HepG2 (cell line): ENCODE results near the gene SETD1A. TPM values are rescaled to one million over a fixed set of nuclear protein-coding genes. Genes with fewer than 3 reads are reported as not detected.

Source experiments
- ATAC-seq: fragments of 200-7000 bp; cut with Tn5 transposase; 3 replicates; pipeline ENCODE4 v1.9.1; 2020; ENCODE audit warnings: mild to moderate bottlenecking, moderate library complexity
- BruUV-seq: library from RNA; stranded (reverse); fragments of 400-500 nt; replicated peaks from 2 replicates; lab custom pipeline; 2021; lab: Mats Ljungman, UMichigan
- CTCF ChIA-PET: fragments of 300-600 bp; formaldehyde crosslinking; extraction: SDS; loops from one replicate; lab custom pipeline; 2021; ENCODE audit warnings: low total read pairs, inconsistent platforms, low intra/inter-chr PET ratio; lab: Yijun Ruan, JAX
- POLR2A ChIA-PET: fragments of 350-600 bp; sonication (Branson Sonifier 250); formaldehyde crosslinking; loops from one replicate; lab custom pipeline; 2020; ENCODE audit warnings: antibody characterized with exemption, inconsistent platforms; lab: Yijun Ruan, JAX
- DNase-seq: peaks from one replicate; pipeline ENCODE4 v3.0.0-alpha.2; 2015; ENCODE audit warnings: low spot score
- FAIRE-seq: peaks from 3 replicates; lab custom pipeline; 2011; peaks lifted over from hg19 to GRCh38; lab: Jason Lieb, UNC
- H2AFZ ChIP-seq: one replicate; pipeline ENCODE4 v1.6.1; 2011; ENCODE audit warnings: low read length, inconsistent platforms
- H3K27ac ChIP-seq: fragments of 300-600 bp; 3 replicates; pipeline ENCODE4 v1.8.0; 2011; ENCODE audit warnings: mixed run types, mild to moderate bottlenecking, mixed read lengths, low read length, inconsistent platforms; ENCODE audit not compliant: insufficient read depth; ENCODE audit errors: extremely low read length
- H3K27me3 ChIP-seq, 2 experiments: fragments of 200-600 bp in 1 of 2; 2 replicates in 1 of 2; 3 replicates in 1 of 2; pipeline versions ENCODE4 v1.6.0 to v1.8.0; 2011; ENCODE audit warnings: low read length in 2 of 2, mild to moderate bottlenecking in 2 of 2, moderate library complexity in 2 of 2, inconsistent platforms in 1 of 2; ENCODE audit not compliant: insufficient read depth in 2 of 2, control insufficient read depth in 1 of 2
- H3K36me3 ChIP-seq, 2 experiments: fragments of 200-600 bp in 1 of 2; replicated peaks in 1 of 2; 2 replicates in 1 of 2; 3 replicates in 1 of 2; pipeline versions ENCODE4 v1.5.1 to v1.8.0; 2011; ENCODE audit warnings: low read length in 2 of 2, inconsistent platforms in 1 of 2; ENCODE audit not compliant: insufficient read depth in 2 of 2, control insufficient read depth in 1 of 2
- H3K4me1 ChIP-seq: 2 replicates; pipeline ENCODE4 v1.5.1; 2012; ENCODE audit warnings: low read length, inconsistent platforms; ENCODE audit not compliant: insufficient read depth
- H3K4me2 ChIP-seq: 2 replicates; pipeline ENCODE4 v1.6.0; 2011; ENCODE audit warnings: low read depth, low read length, inconsistent platforms
- H3K4me3 ChIP-seq, 3 experiments: fragments of 200-600 bp in 1 of 3; sonication (generic), shearing (Covaris generic) in 1 of 3; replicated peaks in 1 of 3; 2 replicates each; pipeline ENCODE4 v1.5.1; 2011 to 2016; ENCODE audit warnings: low read length in 3 of 3, inconsistent platforms in 2 of 3, low read depth in 2 of 3, mild to moderate bottlenecking in 2 of 3, control low read depth in 1 of 3, mixed read lengths in 1 of 3; ENCODE audit not compliant: insufficient read depth in 1 of 3
- H3K79me2 ChIP-seq: one replicate; pipeline ENCODE4 v1.6.1; 2011; ENCODE audit warnings: low read length, inconsistent platforms; ENCODE audit not compliant: insufficient read depth
- H3K9ac ChIP-seq: 2 replicates; pipeline ENCODE4 v1.6.0; 2011; ENCODE audit warnings: mild to moderate bottlenecking, low read depth, low read length, inconsistent platforms; ENCODE audit not compliant: insufficient read depth
- H3K9me3 ChIP-seq: 2 replicates; pipeline ENCODE4 v1.5.1; 2012; ENCODE audit warnings: mild to moderate bottlenecking, low read length
- H4K20me1 ChIP-seq: 2 replicates; pipeline ENCODE4 v1.6.0; 2011; ENCODE audit warnings: inconsistent platforms, mild to moderate bottlenecking, low read length, moderate library complexity; ENCODE audit not compliant: insufficient read depth
- CBX5 ChIP-seq: sonication (generic); formaldehyde crosslinking; IDR thresholded peaks from 2 replicates; pipeline ENCODE4 v1.4.0; 2020; ENCODE audit warnings: missing genetic modification reagents, borderline replicate concordance
- FOXK2 ChIP-seq: fragments of 450-650 bp; IDR thresholded peaks from 2 replicates; pipeline ENCODE4 v1.6.1; 2016
- HMGA1 ChIP-seq: sonication (generic); formaldehyde crosslinking; conservative IDR thresholded peaks from 2 replicates; pipeline ENCODE4 v1.4.0; 2020; ENCODE audit warnings: missing genetic modification reagents
- NR3C1 ChIP-seq: sonication (generic); formaldehyde crosslinking; IDR thresholded peaks from 2 replicates; pipeline ENCODE4 v1.4.0; 2020; ENCODE audit warnings: missing genetic modification reagents
- PHF21A ChIP-seq: sonication (generic); formaldehyde crosslinking; IDR thresholded peaks from 2 replicates; pipeline ENCODE4 v1.5.0; 2020; ENCODE audit warnings: mild to moderate bottlenecking, missing genetic modification reagents
- RBM22 ChIP-seq: fragments of 200-400 bp; formaldehyde crosslinking; optimal IDR thresholded peaks from 2 replicates; pipeline ENCODE3; 2017; ENCODE audit warnings: mild to moderate bottlenecking, low read length, moderate library complexity
- RBM39 ChIP-seq: fragments of 200-400 bp; formaldehyde crosslinking; IDR thresholded peaks from one replicate; pipeline ENCODE4 v1.6.1; 2018; ENCODE audit warnings: antibody characterized with exemption, mild to moderate bottlenecking, low read depth, low read length; ENCODE audit not compliant: poor library complexity, severe bottlenecking
- SOX5 ChIP-seq: IDR thresholded peaks from 2 replicates; pipeline ENCODE4 v1.6.1; 2016; ENCODE audit warnings: borderline replicate concordance
- XRCC5 ChIP-seq: fragments of 200-400 bp; formaldehyde crosslinking; optimal IDR thresholded peaks from 2 replicates; pipeline ENCODE3; 2017; ENCODE audit warnings: mild to moderate bottlenecking, low read length
- ZNF12 ChIP-seq: sonication (generic); formaldehyde crosslinking; IDR thresholded peaks from 2 replicates; pipeline ENCODE4 v1.5.0; 2020; ENCODE audit warnings: missing genetic modification reagents
- ZNF207 ChIP-seq: fragments of 450-650 bp; IDR thresholded peaks from 2 replicates; pipeline ENCODE4 v1.6.1; 2016; ENCODE audit warnings: antibody characterized with exemption, borderline replicate concordance
- WGBS: methylation state at CpG from one replicate; pipeline ENCODE4 v1.1.6; 2017; ENCODE audit warnings: low lambda C conversion rate; 5-methylcytosine and 5-hydroxymethylcytosine counted together
- in situ Hi-C: cut with HindIII; loops from 2 replicates; pipeline ENCODE4 v1.10.0; 2017; ENCODE audit warnings: low pct_unique_long_range_greater_than_20kb; ENCODE audit not compliant: extremely low pct_ligation_motif_present
- intact Hi-C: fragments of 100-400 bp; cut with micrococcal nuclease; formaldehyde crosslinking; loops from one replicate; pipeline ENCODE4 v1.10.0; 2022; ENCODE audit not compliant: unreplicated experiment
- polyA plus RNA-seq, 8 experiments: library from polyadenylated mRNA; depleted of rRNA in 3 of 8; stranded (reverse) in 7 of 8; unstranded in 1 of 8; fragments of >200 nt; fragmentation: Illumina TruSeq in 4 of 8; extraction: Trizol in 4 of 8; gene quantifications; 2 replicates each; pipeline versions ENCODE4 v1.2.1 to v1.2.3, GENCODE V29; 2011 to 2016; ENCODE audit warnings: low read depth in 4 of 8, missing spikeins in 1 of 8, mixed read lengths in 1 of 8; ENCODE audit not compliant: insufficient read depth in 1 of 8
- total RNA-seq, 5 experiments: library from RNA; depleted of rRNA; stranded (reverse); fragments of >200 nt; fragmentation: Illumina TruSeq; extraction: Trizol; gene quantifications; 2 replicates each; pipeline ENCODE4 v1.2.3, GENCODE V29; 2016; ENCODE audit warnings: low read depth in 1 of 5
- TF ChIP-seq, protein P1 (sequence below): sonication (generic); formaldehyde crosslinking; IDR thresholded peaks from 2 replicates; pipeline ENCODE4 v1.4.0; 2020; ENCODE audit warnings: missing genetic modification reagents
- TF ChIP-seq, protein P2 (sequence below): sonication (generic); formaldehyde crosslinking; IDR thresholded peaks from 2 replicates; pipeline ENCODE4 v1.4.0; 2020; ENCODE audit warnings: mild to moderate bottlenecking, missing genetic modification reagents

Gene SETD1A
- total and polyA plus RNA-seq, 2 of the 13 experiments (the other 11 are each of a cell fraction or from before 2014, with no cell fraction given) = 3.8 to 5.6 TPM

DNA sequence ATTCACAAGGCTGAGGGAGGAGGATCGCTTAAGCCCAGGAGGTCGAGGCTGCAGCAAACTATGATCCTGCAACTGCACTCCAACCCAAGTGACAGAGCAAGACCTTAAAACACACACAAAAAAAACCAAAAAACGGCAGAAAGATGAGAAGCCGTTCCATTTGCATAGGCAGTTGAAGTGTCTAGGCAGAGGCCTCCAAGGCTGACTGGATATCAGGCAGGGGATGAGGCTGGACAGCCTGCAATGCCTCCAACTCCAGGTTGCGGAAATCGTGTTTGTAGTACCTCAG, 36.2 kb upstream of the SETD1A start (continued):
- TF ChIP-seq ZNF12 (CRISPR knock-in tag) (0 out of 2 replicates have a peak, but pooled peaks have one; percentile 24), ZNF207 (no peak)

DNA sequence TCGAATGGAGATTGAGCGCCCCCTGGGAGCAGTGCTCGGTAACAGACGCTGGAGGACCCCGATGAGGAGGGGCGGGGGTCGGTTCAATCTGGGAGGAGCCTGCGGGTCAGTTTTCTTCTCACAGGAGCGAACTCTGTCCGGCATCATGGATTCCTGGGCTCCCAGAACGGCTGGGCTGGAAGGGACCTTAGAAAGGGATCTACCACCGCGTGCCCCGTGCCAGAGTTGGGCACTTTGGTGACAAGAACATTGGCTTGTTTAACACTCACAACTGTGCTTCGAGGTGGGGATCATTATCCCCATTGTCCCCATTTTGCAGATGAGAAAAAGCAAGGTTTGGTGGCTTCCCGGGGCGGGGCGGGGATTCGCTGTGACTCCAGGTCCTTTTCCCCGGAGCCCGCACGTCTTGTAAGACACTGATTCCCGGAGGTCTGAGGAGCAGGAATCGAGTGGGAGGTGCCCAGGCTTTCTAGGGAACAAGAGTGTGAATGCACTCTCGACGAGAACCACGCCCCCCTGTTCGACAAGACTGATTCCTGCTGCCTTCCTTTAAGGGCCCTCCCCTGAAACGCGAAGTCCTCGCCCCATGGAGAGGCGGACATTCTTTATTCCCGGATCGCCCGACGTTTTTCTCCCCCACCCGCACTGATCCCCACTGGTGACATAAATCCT, 35.7 kb upstream of the SETD1A start:
- DNase-seq (peak; percentile 90), ATAC-seq (peak; percentile 47), FAIRE-seq (peak; percentile 93)
- WGBS = 1% methylated on average over 31 of the region's 37 CpGs
- Histone ChIP-seq H3K9me3 (no peaks in the 10 kb centered on the region), H4K20me1 (no peaks in the 10 kb centered on the region; the same call in 1 of the 2 replicates), H3K79me2 (no peaks in the 10 kb centered on the region), H3K4me3 (peak overlapping the region; percentile 64 to 82 (median 67)), H3K4me2 (peak overlapping the region; percentile 97), H3K4me1 (peaks cover 19% of the 10 kb centered on the region), H3K27ac (peak overlapping the region; percentile 70), H2AFZ (no peak overlapping the region), H3K36me3 (peaks cover 0 to 5% of the 10 kb centered on the region in 2 experiments; a peak in 1 of 5 replicates), H3K9ac (peak overlapping the region; percentile 75), H3K27me3 (no peaks in the 10 kb centered on the region; a peak in 1 of 5 replicates)
- ChIA-PET POLR2A (interaction anchor here (0.7 to 1.0 kb wide), 2 partner anchors 77 to 116 kb away, joined by 3 to 4 read pairs; no protein-coding TSS in a partner anchor), CTCF (interaction anchor here (0.8 to 2.8 kb wide), 4 partner anchors 19 to 117 kb away, joined by 3 to 19 read pairs (median 3); no protein-coding TSS in a partner anchor)
- TSS peak; percentile 47 for BruUV-seq
- intact Hi-C loops (loop anchor here (1.0 to 10.0 kb wide), 3 partner anchors 26 to 227 kb away; partner anchors contain the start of gene SRCAP), in situ Hi-C loops (loop anchor here (5.0 kb wide), 1 partner anchor 80 kb away; no protein-coding TSS in a partner anchor)
- TF ChIP-seq XRCC5 (peak; percentile 96), SOX5 (CRISPR knock-in tag) (peak; percentile 52; the same call in 1 of the 2 replicates), FOXK2 (no peak), PHF21A (CRISPR knock-in tag) (no peak), RBM39 (peak; percentile 48), CBX5 (CRISPR knock-in tag) (peak; percentile 6; the same call in 1 of the 2 replicates), RBM22 (no peak), HMGA1 (CRISPR knock-in tag) (no peak), NR3C1 (CRISPR knock-in tag) (no peak)
- TF ChIP-seq, protein P1, sequence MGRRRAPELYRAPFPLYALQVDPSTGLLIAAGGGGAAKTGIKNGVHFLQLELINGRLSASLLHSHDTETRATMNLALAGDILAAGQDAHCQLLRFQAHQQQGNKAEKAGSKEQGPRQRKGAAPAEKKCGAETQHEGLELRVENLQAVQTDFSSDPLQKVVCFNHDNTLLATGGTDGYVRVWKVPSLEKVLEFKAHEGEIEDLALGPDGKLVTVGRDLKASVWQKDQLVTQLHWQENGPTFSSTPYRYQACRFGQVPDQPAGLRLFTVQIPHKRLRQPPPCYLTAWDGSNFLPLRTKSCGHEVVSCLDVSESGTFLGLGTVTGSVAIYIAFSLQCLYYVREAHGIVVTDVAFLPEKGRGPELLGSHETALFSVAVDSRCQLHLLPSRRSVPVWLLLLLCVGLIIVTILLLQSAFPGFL (CRISPR knock-in tag) = peak; percentile 3; the same call in 1 of the 2 replicates
- TF ChIP-seq, protein P2, sequence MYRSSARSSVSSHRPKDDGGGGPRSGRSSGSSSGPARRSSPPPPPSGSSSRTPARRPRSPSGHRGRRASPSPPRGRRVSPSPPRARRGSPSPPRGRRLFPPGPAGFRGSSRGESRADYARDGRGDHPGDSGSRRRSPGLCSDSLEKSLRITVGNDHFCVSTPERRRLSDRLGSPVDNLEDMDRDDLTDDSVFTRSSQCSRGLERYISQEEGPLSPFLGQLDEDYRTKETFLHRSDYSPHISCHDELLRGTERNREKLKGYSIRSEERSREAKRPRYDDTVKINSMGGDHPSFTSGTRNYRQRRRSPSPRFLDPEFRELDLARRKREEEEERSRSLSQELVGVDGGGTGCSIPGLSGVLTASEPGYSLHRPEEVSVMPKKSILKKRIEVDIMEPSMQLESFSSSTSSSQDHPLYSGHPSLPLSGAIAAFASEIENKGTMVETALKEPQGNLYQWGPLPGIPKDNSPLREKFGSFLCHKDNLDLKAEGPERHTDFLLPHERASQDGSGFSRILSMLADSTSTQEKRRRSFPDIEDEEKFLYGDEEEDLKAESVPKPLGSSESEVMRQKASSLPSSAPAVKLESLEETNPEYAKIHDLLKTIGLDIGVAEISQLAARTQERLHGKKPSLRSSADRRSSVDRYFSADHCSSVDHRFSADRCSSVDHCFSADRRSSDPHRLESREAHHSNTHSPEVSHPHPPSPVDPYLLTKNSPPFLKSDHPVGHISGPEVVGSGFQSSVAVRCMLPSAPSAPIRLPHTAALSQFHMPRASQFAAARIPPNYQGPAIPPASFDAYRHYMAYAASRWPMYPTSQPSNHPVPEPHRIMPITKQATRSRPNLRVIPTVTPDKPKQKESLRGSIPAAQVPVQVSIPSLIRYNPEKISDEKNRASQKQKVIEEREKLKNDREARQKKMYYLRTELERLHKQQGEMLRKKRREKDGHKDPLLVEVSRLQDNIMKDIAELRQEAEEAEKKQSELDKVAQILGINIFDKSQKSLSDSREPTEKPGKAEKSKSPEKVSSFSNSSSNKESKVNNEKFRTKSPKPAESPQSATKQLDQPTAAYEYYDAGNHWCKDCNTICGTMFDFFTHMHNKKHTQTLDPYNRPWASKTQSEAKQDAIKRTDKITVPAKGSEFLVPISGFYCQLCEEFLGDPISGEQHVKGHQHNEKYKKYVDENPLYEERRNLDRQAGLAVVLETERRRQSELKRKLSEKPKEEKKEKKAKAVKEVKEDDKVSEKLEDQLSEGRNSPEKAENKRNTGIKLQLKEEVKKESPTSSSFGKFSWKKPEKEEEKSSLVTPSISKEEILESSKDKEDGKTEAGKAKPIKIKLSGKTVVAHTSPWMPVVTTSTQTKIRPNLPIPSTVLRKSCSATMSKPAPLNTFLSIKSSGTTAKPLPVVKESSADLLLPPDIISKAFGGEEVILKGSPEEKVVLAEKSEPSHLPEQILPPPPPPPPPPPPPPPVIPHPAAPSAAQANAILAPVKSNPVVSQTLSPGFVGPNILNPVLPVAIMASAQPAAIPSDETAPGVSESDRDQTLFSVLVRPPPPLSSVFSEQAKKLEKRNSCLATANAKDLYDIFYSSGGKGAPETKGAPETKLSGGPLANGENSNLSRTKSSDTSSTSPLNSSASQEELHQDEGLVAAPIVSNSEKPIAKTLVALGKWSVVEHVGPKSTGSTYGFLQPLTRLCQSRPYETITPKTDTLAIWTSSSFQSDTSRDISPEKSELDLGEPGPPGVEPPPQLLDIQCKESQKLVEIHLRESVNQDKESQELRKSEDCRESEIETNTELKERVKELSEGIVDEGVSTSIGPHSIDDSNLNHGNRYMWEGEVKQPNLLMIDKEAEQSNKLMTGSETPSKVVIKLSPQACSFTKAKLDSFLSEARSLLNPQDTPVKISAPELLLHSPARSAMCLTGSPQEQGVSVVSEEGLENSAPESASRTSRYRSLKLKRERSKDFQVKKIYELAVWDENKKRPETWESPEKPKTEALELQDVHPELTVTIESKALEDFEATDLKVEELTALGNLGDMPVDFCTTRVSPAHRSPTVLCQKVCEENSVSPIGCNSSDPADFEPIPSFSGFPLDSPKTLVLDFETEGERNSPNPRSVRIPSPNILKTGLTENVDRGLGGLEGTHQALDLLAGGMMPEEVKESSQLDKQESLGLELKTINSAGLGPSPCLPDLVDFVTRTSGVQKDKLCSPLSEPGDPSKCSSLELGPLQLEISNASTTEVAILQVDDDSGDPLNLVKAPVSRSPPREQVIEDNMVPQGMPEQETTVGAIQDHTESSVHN = no peak
